Heart left ventricle (tissue), 16 donors: ENCODE data around the gene NCOA5. TPM values are rescaled to one million over a fixed set of nuclear protein-coding genes. Genes with fewer than 3 reads are reported as not detected.

ENCODE experiments used
- ATAC-seq, 4 donors: fragments of 200-7000 bp; cut with Tn5 transposase; one replicate each; pipeline ENCODE4 v1.9.1; 2020 to 2022; ENCODE audit warnings: moderate library complexity in 4 of 4, mild to moderate bottlenecking in 3 of 4, moderate number of reproducible peaks in 1 of 4
- DNase-seq, 5 donors: peaks; one replicate each; pipeline ENCODE4 v3.0.0-alpha.2; 2020
- H3K27ac ChIP-seq, 12 donors: fragments of 200-600 bp; sonication (generic) in 4 of 12; one replicate each; pipeline versions ENCODE4 v1.5.0 to v1.8.0; 2016 to 2022; ENCODE audit warnings: mild to moderate bottlenecking in 2 of 12
- H3K27me3 ChIP-seq, 9 donors: fragments of 200-600 bp; sonication (generic) in 2 of 9; one replicate each; pipeline versions ENCODE4 v1.5.1 to v1.8.0; 2016 to 2022; ENCODE audit warnings: mild to moderate bottlenecking in 3 of 9
- H3K36me3 ChIP-seq, 9 donors: fragments of 200-600 bp; sonication (generic) in 2 of 9; one replicate each; pipeline versions ENCODE4 v1.5.0 to v1.8.0; 2018 to 2022; ENCODE audit warnings: mild to moderate bottlenecking in 2 of 9
- H3K4me1 ChIP-seq, 12 donors: fragments of 200-600 bp; sonication (generic) in 4 of 12; one replicate each; pipeline versions ENCODE4 v1.5.0 to v1.8.0; 2016 to 2022; ENCODE audit warnings: mild to moderate bottlenecking in 3 of 12
- H3K4me3 ChIP-seq, 12 donors: fragments of 200-600 bp; sonication (generic) in 4 of 12; one replicate each; pipeline versions ENCODE4 v1.5.0 to v1.8.0; 2017 to 2022; ENCODE audit warnings: mild to moderate bottlenecking in 9 of 12, moderate library complexity in 4 of 12
- H3K9me3 ChIP-seq, 12 donors: fragments of 200-600 bp; sonication (generic) in 4 of 12; one replicate each; pipeline versions ENCODE4 v1.5.0 to v1.8.0; 2016 to 2022; ENCODE audit warnings: mild to moderate bottlenecking in 1 of 12
- CTCF ChIP-seq, 12 donors: fragments of 200-600 bp; sonication (generic) in 4 of 12; IDR thresholded peaks; one replicate each; pipeline versions ENCODE4 v1.5.0 to v1.8.0; 2018 to 2022; ENCODE audit warnings: antibody characterized with exemption in 12 of 12, mild to moderate bottlenecking in 5 of 12
- POLR2A ChIP-seq, 2 donors: fragments of 450-650 bp; IDR thresholded peaks; one replicate each; pipeline ENCODE4 v1.6.1; 2017; ENCODE audit warnings: antibody characterized with exemption in 2 of 2, mild to moderate bottlenecking in 2 of 2, moderate library complexity in 2 of 2
- WGBS, 4 donors: extraction: QIAGEN DNeasy Blood & Tissue Kit in 2 of 4; methylation state at CpG; one replicate each; pipeline versions ENCODE4 v1.1.5 to v1.1.7; 2013 to 2018; 5-methylcytosine and 5-hydroxymethylcytosine counted together
- intact Hi-C, 10 donors: fragments of 100-400 bp; cut with DNase I; formaldehyde crosslinking; loops; one replicate each; pipeline versions ENCODE4 v1.11.1 to v1.14.2; 2022
- polyA plus RNA-seq, 2 donors: library from polyadenylated mRNA; stranded (reverse); fragments of 200-250 nt; gene quantifications; one replicate each; pipeline ENCODE4 v1.2.3, GENCODE V29; 2013
- total RNA-seq, 9 donors: library from RNA; depleted of rRNA in 2 of 9; stranded (reverse); fragments of >200 nt in 2 of 9; fragmentation: NEBNext Ultra II Directional in 3 of 9; extraction: Animal tissue kit (Norgen Biotek cat#: 25700) in 3 of 9; gene quantifications; one replicate each; pipeline versions ENCODE4 v1.1.0 to v1.2.4, GENCODE V29; 2016 to 2023
- donor health status: ischemic (EF 13 %, LVEDD 7.1; RV severe dilation, severe dysfunction).
- donor health status: healthy with polysubstance abuse.
- donor health status: DM: no; HTN: yes; CAD: no.
- donor health status: DM: no; HTN: no; CAD: no.
- donor health status: ischemic (EF 25% LVEDD 6.9; RV normal size, moderate dysfunction).
- donor health status: ischemic (EF 25% LVEDD 5.7; RV mildly dilated, moderate dysfunction).
- donor health status: healthy.
- donor health status: DM: yes; HTN: yes; CAD: no.
- donor health status: ischemic (EF 35%, LVEDD 5.7; RV mildly dilated, moderate dysfunction).
- donor health status: nonischemic (EF 11% LVEDD 7.7; RV severe dilation, severe dysfunction).
- donor health status: DM: yes; HTN: yes; CAD: no.
- donor health status: PGD.
- donor health status: ischemic (EF 29% LVEDD 5.4; RV normal size, mild dysfunction).
- donor health status: nonischemic (EF 23%, LVEDD 6.1; RV moderate dilation, normal function).

NCOA5 gene
- total and polyA plus RNA-seq, 11 donors, result 5.7 to 17.4 (median 12.3) TPM

GRCh38 chr20:46063652-46064054 lies 26.1 kb downstream of the NCOA5 start:
- TF ChIP-seq POLR2A (IDR thresholded peaks at IDR 0.05) (no peak), CTCF (IDR thresholded peaks at IDR 0.05) (no peak)
- Histone ChIP-seq H3K27me3 (peaks cover 0 to 4% (median 0%) of the 10 kb centered on the region in 9 donors), H3K27ac (no peak overlapping the region), H3K4me1 (peaks cover 0 to 37% (median 15%) of the 10 kb centered on the region in 12 donors), H3K4me3 (no peak overlapping the region), H3K9me3 (no peaks in the 10 kb centered on the region), H3K36me3 (peaks cover 8 to 89% (median 80%) of the 10 kb centered on the region in 9 donors)
- no peak for ATAC-seq
- intact Hi-C loops, result no loop called here
- 82 to 93% (median 86%) methylated on average over 3 of the region's 3 CpGs for WGBS, 4 donors
- no peak for DNase-seq

- Histone ChIP-seq H3K4me3 (no peak overlapping the region), H3K9me3 (no peaks in the 10 kb centered on the region), H3K36me3 (peaks cover 8 to 84% (median 75%) of the 10 kb centered on the region in 9 donors), H3K4me1 (peaks cover 0 to 42% (median 20%) of the 10 kb centered on the region in 12 donors), H3K27ac (no peak overlapping the region), H3K27me3 (peaks cover 0 to 6% (median 0%) of the 10 kb centered on the region in 9 donors)
- intact Hi-C loops, result no loop called here
- ATAC-seq (no peak), DNase-seq (no peak)
- 93 to 97% (median 94%) methylated on average over 8 of the region's 8 CpGs for WGBS, 4 donors
- TF ChIP-seq CTCF (IDR thresholded peaks at IDR 0.05), result no peak
- no peak for TF ChIP-seq POLR2A (IDR thresholded peaks at IDR 0.05)
These were observed 26.6 kb downstream of the NCOA5 start for GRCh38 chr20:46063151-46063550.

- 89 to 90% (median 89%) methylated on average over 12 of the region's 12 CpGs for WGBS, 4 donors
- no peak overlapping the region for H3K4me3 ChIP-seq
- no peak for TF ChIP-seq CTCF (IDR thresholded peaks at IDR 0.05)
- TF ChIP-seq POLR2A (IDR thresholded peaks at IDR 0.05), result no peak
- H3K4me1 ChIP-seq, result peaks cover 0 to 47% (median 25%) of the 10 kb centered on the region in 12 donors
- intact Hi-C loops, result no loop called here
- peaks cover 0 to 11% (median 3%) of the 10 kb centered on the region in 9 donors for H3K27me3 ChIP-seq
- H3K9me3 ChIP-seq, result no peaks in the 10 kb centered on the region
- peaks cover 8 to 79% (median 69%) of the 10 kb centered on the region in 9 donors for H3K36me3 ChIP-seq
- DNase-seq (no peak), ATAC-seq (no peak)
- no peak overlapping the region for H3K27ac ChIP-seq
These were observed 27.1 kb downstream of the NCOA5 start for GRCh38 chr20:46062621-46063020.

GRCh38 chr20:46062151-46062550 lies 27.6 kb downstream of the NCOA5 start:
- Histone ChIP-seq H3K4me1 (peaks cover 0 to 52% (median 28%) of the 10 kb centered on the region in 12 donors), H3K9me3 (no peaks in the 10 kb centered on the region), H3K27me3 (peaks cover 0 to 15% (median 6%) of the 10 kb centered on the region in 9 donors), H3K4me3 (no peak overlapping the region), H3K27ac (no peak overlapping the region), H3K36me3 (peaks cover 8 to 74% (median 66%) of the 10 kb centered on the region in 9 donors)
- DNase-seq (no peak), ATAC-seq (no peak)
- no peak for TF ChIP-seq POLR2A (IDR thresholded peaks at IDR 0.05)
- TF ChIP-seq CTCF (IDR thresholded peaks at IDR 0.05), result no peak
- intact Hi-C loops, result no loop called here
- 91 to 99% (median 95%) methylated on average over 3 to 4 of the region's 4 CpGs for WGBS, 4 donors
